Right atrium auricular region (tissue), 2 donors: Measurements from ENCODE around the gene CXorf58. TPM values are rescaled to one million over a fixed set of nuclear protein-coding genes. Genes with fewer than 3 reads are reported as not detected.

Experiments
- DNase-seq: peaks from one replicate; pipeline ENCODE4 v3.0.0-alpha.2; 2019; ENCODE audit warnings: low spot score
- H3K27ac ChIP-seq, 2 donors: fragments of 200-600 bp; sonication (generic); 1 replicate in 1 of 2; 2 replicates in 1 of 2; pipeline ENCODE4 v1.5.1; 2016 to 2019
- H3K27me3 ChIP-seq, 2 donors: fragments of 200-600 bp; sonication (generic); one replicate each; pipeline versions ENCODE4 v1.5.1 to v1.6.0; 2017 to 2019
- H3K36me3 ChIP-seq: fragments of 200-600 bp; sonication (generic); one replicate; pipeline ENCODE4 v1.5.1; 2016
- H3K4me1 ChIP-seq, 2 donors: fragments of 200-600 bp; sonication (generic); one replicate each; pipeline versions ENCODE4 v1.5.1 to v1.6.0; 2017 to 2019
- H3K4me3 ChIP-seq, 2 donors: fragments of 200-600 bp; sonication (generic); 1 replicate in 1 of 2; 2 replicates in 1 of 2; pipeline ENCODE4 v1.5.1; 2017 to 2019; ENCODE audit warnings: mild to moderate bottlenecking in 1 of 2, moderate library complexity in 1 of 2
- H3K9me3 ChIP-seq, 2 donors: fragments of 200-600 bp; sonication (generic); one replicate each; pipeline ENCODE4 v1.5.1; 2019
- total RNA-seq, 2 donors: library from RNA; depleted of rRNA; stranded (reverse); fragments of >200 nt; gene quantifications; one replicate each; pipeline ENCODE4 v1.1.0, GENCODE V29; 2016
- TF ChIP-seq, protein P1 (sequence below), 2 donors: fragments of 200-600 bp; sonication (generic); IDR thresholded peaks; one replicate each; pipeline ENCODE4 v1.5.1; 2019; ENCODE audit warnings: antibody characterized with exemption in 2 of 2

The CXorf58 gene
- total RNA-seq, 2 donors from 2014 or later: not detected

DNA sequence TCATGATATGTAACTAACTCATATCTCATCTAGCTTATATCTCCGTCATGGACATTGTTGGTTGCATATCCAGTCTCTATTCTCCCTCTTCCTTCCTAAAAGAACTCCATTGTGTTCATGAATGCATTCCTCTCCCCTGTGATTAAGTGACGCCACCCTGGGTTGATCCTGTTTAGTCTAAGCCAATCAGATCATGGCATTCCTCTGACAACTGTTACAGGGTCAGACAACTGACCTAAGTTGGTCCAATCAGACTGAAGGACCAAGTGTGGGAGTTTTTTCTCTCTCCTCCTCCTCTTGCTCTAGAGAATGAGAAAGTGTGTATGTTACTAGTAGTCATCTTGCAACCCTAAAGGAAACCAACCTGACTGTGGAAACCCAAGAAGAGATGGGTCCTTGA, 3.7 kb upstream of the CXorf58 start:
- H3K27ac ChIP-seq: no peak overlapping the region
- H3K36me3 ChIP-seq: no peaks in the 10 kb centered on the region
- H3K4me3 ChIP-seq: no peak overlapping the region
- peaks cover 0 to 4% of the 10 kb centered on the region in 2 donors for H3K9me3 ChIP-seq
- peaks cover 0 to 27% of the 10 kb centered on the region in 2 donors for H3K4me1 ChIP-seq
- no peak for DNase-seq
- TF ChIP-seq, protein P1, sequence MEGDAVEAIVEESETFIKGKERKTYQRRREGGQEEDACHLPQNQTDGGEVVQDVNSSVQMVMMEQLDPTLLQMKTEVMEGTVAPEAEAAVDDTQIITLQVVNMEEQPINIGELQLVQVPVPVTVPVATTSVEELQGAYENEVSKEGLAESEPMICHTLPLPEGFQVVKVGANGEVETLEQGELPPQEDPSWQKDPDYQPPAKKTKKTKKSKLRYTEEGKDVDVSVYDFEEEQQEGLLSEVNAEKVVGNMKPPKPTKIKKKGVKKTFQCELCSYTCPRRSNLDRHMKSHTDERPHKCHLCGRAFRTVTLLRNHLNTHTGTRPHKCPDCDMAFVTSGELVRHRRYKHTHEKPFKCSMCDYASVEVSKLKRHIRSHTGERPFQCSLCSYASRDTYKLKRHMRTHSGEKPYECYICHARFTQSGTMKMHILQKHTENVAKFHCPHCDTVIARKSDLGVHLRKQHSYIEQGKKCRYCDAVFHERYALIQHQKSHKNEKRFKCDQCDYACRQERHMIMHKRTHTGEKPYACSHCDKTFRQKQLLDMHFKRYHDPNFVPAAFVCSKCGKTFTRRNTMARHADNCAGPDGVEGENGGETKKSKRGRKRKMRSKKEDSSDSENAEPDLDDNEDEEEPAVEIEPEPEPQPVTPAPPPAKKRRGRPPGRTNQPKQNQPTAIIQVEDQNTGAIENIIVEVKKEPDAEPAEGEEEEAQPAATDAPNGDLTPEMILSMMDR (IDR thresholded peaks at IDR 0.05): no peak
- H3K27me3 ChIP-seq: no peaks in the 10 kb centered on the region

DNA sequence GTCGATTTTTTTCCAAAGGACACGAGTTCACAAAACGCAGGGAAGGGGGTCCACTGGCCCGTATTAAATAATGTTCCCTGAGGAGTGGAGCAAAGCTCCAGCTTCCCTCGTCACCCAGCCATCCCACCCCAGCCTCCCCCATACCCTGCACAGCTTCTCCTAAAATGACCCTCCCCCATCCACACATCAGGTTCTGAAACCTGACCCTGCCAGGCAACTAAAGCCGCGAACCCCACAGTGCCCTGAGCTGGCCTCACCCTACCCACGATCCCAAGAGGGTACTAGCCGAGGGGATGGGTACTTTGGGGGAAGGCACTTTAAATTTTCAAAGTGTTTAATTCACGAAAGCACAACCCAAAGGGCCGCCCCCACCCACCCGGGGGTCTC, 702 bp upstream of the CXorf58 start:
- H3K4me3 ChIP-seq: peak overlapping the region; percentile 43 to 55
- H3K27ac ChIP-seq: peak overlapping the region; percentile 81
- peaks cover 0 to 4% of the 10 kb centered on the region in 2 donors for H3K9me3 ChIP-seq
- no peak for DNase-seq
- H3K27me3 ChIP-seq: no peaks in the 10 kb centered on the region
- H3K4me1 ChIP-seq: peaks cover 0 to 13% of the 10 kb centered on the region in 2 donors
- H3K36me3 ChIP-seq: no peaks in the 10 kb centered on the region
- TF ChIP-seq, protein P1 (IDR thresholded peaks at IDR 0.05): no peak

DNA sequence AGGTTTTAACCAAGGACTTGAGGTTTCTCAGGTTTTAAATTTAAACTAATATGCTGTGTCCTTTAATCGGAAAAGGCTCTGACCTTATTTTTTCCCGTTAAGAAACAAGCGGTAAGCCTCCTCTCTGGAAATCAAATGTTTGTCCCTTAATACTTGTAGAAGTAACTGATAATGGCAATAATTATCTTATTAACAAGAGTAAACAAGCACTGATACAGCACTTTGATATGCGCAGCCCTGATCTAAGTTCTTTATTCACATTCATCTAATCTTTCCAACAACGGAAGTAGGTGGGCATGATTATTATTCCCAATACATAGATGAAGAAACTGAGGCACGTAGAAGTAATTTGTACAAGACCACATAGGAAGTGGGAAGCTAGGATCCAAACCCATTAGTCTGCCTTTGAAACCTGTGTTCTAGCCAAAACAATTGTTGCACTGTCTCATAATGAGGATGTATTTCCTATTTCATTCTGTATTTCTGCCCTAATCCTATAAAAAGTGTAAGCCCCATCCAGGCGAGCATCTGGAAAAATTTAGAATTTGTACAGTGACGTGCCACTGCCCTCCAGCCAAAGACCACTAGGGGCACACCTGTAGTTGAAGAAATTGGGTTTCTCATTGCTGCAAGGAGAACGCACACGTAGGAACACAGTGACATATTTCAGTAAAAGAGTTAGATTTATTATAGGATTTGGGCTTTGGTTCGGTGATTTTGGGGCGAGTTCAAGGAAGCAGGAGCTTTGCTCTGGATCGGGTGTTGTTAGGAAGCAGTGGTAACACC, 606 bp downstream of the CXorf58 start:
- TF ChIP-seq, protein P1 (IDR thresholded peaks at IDR 0.05): peak in 1 of 2 donors; percentile 12
- Histone ChIP-seq H3K27ac (peak overlapping the region; percentile 81), H3K4me3 (peak overlapping the region; percentile 43 to 55), H3K27me3 (no peaks in the 10 kb centered on the region), H3K36me3 (no peaks in the 10 kb centered on the region), H3K4me1 (peaks cover 0 to 11% of the 10 kb centered on the region in 2 donors), H3K9me3 (peaks cover 0 to 4% of the 10 kb centered on the region in 2 donors)
- DNase-seq: no peak

DNA sequence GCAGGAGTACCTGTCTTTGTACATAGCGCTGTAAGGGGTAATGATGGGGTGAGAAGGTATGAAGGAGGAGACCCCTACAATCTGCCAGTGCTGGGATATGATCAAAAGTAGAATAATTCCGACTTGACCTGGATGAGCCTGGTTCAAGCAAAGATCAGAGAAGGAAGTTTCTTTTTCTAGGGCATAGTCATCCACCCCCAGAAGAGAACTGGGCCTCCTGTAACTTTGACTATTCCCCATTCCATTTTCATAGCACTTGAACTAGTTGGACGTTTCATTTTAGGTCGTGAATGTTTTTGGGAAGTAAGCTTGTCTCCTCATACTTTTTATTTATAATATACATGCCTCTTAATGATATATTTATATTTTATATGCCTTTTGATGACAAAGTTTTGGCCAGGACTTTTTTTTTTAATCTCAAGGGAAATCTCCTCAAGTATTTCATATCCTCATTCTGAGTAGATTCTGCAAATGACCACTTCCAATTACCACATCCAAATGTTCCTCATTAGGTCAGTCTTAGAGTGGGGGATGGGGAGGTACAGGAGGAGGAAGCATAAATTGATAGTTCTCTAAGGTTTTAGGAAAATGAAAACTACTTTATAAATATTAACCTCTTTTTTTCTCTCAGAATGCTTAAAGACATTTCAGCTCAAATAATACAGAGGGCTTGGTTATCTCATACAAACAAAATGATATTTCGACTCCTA, 3.5 kb downstream of the CXorf58 start:
- H3K27me3 ChIP-seq: no peaks in the 10 kb centered on the region
- H3K4me3 ChIP-seq: no peak overlapping the region
- no peaks in the 10 kb centered on the region for H3K36me3 ChIP-seq
- H3K27ac ChIP-seq: no peak overlapping the region
- TF ChIP-seq, protein P1 (IDR thresholded peaks at IDR 0.05): no peak
- no peak for DNase-seq
- peaks cover 0 to 4% of the 10 kb centered on the region in 2 donors for H3K9me3 ChIP-seq
- peaks cover 0 to 11% of the 10 kb centered on the region in 2 donors for H3K4me1 ChIP-seq

DNA sequence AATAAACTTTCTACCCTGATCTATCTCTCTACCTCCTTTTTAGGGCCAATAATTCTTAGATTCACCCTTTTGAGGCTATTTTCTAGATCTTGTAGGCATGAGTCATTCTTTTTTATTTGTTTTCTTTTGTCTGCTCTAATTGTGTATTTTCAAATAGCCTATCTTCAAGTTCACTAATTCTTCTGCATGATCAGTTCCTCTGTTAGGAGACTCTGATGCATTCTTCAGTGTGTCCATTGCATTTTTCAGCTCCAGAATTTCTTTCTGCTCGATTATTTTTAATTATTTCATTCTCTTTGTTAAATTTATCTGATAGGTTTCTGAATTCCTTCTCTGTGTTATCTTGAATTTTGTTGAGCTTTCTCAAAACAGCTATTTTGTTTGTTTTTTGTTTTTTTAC, 11.3 kb downstream of the CXorf58 start:
- Histone ChIP-seq H3K27me3 (no peaks in the 10 kb centered on the region), H3K36me3 (no peaks in the 10 kb centered on the region), H3K4me1 (no peaks in the 10 kb centered on the region), H3K27ac (no peak overlapping the region), H3K9me3 (peaks cover 0 to 12% of the 10 kb centered on the region in 2 donors), H3K4me3 (no peak overlapping the region)
- TF ChIP-seq, protein P1 (IDR thresholded peaks at IDR 0.05): no peak
- DNase-seq: no peak
